ENCODE measurements around the gene QRICH2. TPM values are rescaled to one million over a fixed set of nuclear protein-coding genes. Genes with fewer than 3 reads are reported as not detected.

QRICH2 gene
- total RNA-seq, 1 donor from 2014 or later, result 3.8 TPM

DNA sequence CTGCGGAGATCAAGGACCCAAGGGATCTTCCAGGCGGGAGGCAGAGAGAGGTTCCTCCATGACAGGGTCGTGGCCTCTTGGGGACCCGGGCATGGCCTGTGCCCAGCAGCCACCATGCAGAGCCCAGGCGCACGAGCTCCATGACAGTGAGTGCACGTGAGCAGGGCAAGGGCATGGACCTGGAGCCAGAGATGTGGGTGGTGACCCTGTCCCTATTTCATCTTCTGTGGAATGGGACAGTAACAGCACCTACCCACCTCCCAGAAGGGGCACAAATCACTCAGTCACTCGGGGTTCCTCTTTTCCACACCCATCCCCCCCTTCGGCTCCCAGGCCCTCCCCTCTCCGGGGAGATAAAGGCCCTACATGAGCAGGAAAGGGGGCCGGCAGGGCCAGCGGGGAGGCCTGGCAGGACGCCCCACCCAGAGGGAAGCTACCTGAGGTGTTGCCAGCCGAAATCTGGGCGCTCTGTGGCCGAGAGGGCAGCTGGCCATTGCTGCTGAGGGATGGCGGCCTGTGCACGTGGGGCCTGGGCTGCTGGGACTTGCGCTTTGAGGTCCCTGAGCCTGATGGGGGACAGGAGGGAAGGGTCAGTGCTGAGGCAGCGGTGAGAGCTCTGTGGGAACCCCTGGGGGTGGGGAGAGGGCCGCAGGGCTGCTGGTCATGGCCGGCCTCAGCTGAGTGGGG lies 32.6 kb downstream of the QRICH2 start:
- Histone ChIP-seq H3K27ac (ENCODE audit: low read depth, low read length) (no peak overlapping the region), H3K4me2 (ENCODE audit: low read length) (no peak overlapping the region), H3K4me1 (ENCODE audit: insufficient read depth, low read length) (peaks cover 2% of the 10 kb centered on the region), H3K27me3 (ENCODE audit: insufficient read depth, low read length) (no peaks in the 10 kb centered on the region), H3K36me3 (ENCODE audit: insufficient read depth, low read length) (no peaks in the 10 kb centered on the region), H3K9me3 (ENCODE audit: insufficient read depth, low read depth, low read length) (no peaks in the 10 kb centered on the region), H2AFZ (ENCODE audit: low read depth, low read length) (no peak overlapping the region), H3K79me2 (ENCODE audit: insufficient read depth, low read length) (peaks cover 3% of the 10 kb centered on the region), H3K4me3 (ENCODE audit: insufficient read depth, low read depth, low read length) (no peak overlapping the region), H4K20me1 (ENCODE audit: insufficient read depth, low read length) (no peaks in the 10 kb centered on the region), H3K9ac (ENCODE audit: low read length) (no peak overlapping the region)
- no peak overlapping the region for H3K27ac Mint-ChIP-seq (ENCODE audit: unreplicated experiment)
- no peak for TF ChIP-seq EZH2 (IDR thresholded peaks at IDR 0.05; ENCODE audit: insufficient read depth, low read length)
- TF ChIP-seq, protein P1, sequence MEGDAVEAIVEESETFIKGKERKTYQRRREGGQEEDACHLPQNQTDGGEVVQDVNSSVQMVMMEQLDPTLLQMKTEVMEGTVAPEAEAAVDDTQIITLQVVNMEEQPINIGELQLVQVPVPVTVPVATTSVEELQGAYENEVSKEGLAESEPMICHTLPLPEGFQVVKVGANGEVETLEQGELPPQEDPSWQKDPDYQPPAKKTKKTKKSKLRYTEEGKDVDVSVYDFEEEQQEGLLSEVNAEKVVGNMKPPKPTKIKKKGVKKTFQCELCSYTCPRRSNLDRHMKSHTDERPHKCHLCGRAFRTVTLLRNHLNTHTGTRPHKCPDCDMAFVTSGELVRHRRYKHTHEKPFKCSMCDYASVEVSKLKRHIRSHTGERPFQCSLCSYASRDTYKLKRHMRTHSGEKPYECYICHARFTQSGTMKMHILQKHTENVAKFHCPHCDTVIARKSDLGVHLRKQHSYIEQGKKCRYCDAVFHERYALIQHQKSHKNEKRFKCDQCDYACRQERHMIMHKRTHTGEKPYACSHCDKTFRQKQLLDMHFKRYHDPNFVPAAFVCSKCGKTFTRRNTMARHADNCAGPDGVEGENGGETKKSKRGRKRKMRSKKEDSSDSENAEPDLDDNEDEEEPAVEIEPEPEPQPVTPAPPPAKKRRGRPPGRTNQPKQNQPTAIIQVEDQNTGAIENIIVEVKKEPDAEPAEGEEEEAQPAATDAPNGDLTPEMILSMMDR (IDR thresholded peaks at IDR 0.05; ENCODE audit: insufficient read depth, low read depth, low read length), result no peak
- H3K36me3 Mint-ChIP-seq (ENCODE audit: low read depth, unreplicated experiment), result peaks cover 2% of the 10 kb centered on the region
- no peaks in the 10 kb centered on the region for H3K9me3 Mint-ChIP-seq (ENCODE audit: unreplicated experiment)
- DNase-seq (ENCODE audit: low read depth), result no peak
- no peak overlapping the region for H3K4me3 Mint-ChIP-seq (ENCODE audit: unreplicated experiment)
- no peaks in the 10 kb centered on the region for H3K27me3 Mint-ChIP-seq (ENCODE audit: low read depth, unreplicated experiment)
- peaks cover 5% of the 10 kb centered on the region for H3K4me1 Mint-ChIP-seq (ENCODE audit: low read depth, unreplicated experiment)
- no peak for FAIRE-seq

DNA sequence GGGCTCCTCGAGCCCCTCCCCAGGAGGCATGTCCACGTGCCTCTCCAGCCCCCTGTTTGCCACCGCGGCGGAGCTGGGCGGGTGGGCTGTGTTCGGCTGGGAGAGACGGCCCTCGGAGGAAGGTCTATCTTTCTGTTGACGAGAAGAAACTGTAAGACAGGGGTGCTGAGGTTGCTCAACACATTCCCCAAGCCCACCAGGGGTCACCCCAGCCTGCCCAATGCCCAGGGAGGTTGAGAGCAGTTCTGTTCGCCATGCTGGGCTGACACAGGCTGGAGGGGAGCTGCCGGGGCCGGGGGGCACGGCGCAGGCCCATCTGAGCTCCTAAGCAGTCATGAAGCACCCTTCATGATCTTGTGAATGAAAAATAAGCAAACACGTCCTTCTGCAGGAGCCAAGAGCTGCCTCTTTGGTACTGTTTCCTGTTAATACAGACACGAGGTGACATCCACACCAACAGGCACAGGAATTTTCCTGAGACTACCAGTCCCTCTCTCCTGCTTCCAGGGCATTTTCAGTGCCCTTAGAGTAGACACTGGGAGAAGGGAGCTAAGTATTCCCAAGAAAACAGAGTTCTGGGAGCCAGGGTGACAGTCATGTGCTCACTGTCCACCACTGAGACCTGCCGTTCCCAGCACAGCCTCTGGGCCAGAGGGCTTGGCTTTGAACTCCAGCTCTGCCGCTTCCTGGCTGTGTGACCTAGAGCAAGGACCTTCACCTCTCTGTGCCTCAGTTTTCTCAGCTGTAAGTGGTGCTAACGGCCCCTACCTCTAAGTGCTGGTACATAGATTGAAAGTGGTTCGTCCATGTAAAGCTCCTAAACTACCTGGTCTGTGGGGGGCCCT lies 33.7 kb downstream of the QRICH2 start:
- Histone ChIP-seq H3K9ac (ENCODE audit: low read length) (no peak overlapping the region), H3K27me3 (ENCODE audit: insufficient read depth, low read length) (no peaks in the 10 kb centered on the region), H3K9me3 (ENCODE audit: insufficient read depth, low read depth, low read length) (no peaks in the 10 kb centered on the region), H4K20me1 (ENCODE audit: insufficient read depth, low read length) (peaks cover 7% of the 10 kb centered on the region), H2AFZ (ENCODE audit: low read depth, low read length) (no peak overlapping the region), H3K4me1 (ENCODE audit: insufficient read depth, low read length) (peaks cover 2% of the 10 kb centered on the region), H3K4me3 (ENCODE audit: insufficient read depth, low read depth, low read length) (no peak overlapping the region), H3K4me2 (ENCODE audit: low read length) (no peak overlapping the region), H3K36me3 (ENCODE audit: insufficient read depth, low read length) (peaks cover under 1% of the 10 kb centered on the region), H3K27ac (ENCODE audit: low read depth, low read length) (no peak overlapping the region), H3K79me2 (ENCODE audit: insufficient read depth, low read length) (peaks cover 9% of the 10 kb centered on the region)
- Mint-ChIP-seq H3K9me3 (ENCODE audit: unreplicated experiment) (no peaks in the 10 kb centered on the region), H3K36me3 (ENCODE audit: low read depth, unreplicated experiment) (no peaks in the 10 kb centered on the region), H3K27ac (ENCODE audit: unreplicated experiment) (peak overlapping the region; percentile 18), H3K4me1 (ENCODE audit: low read depth, unreplicated experiment) (peaks cover 5% of the 10 kb centered on the region), H3K4me3 (ENCODE audit: unreplicated experiment) (no peak overlapping the region), H3K27me3 (ENCODE audit: low read depth, unreplicated experiment) (no peaks in the 10 kb centered on the region)
- FAIRE-seq (no peak), DNase-seq (ENCODE audit: low read depth) (no peak)
- TF ChIP-seq, protein P1 (IDR thresholded peaks at IDR 0.05; ENCODE audit: insufficient read depth, low read depth, low read length), result no peak
- no peak for TF ChIP-seq EZH2 (IDR thresholded peaks at IDR 0.05; ENCODE audit: insufficient read depth, low read length)

Data from astrocyte (in vitro differentiated cells and primary cell).